Thoracic aorta (tissue), 2 donors: Measurements from ENCODE around the gene DNAJC13. TPM values are rescaled to one million over a fixed set of nuclear protein-coding genes. Genes with fewer than 3 reads are reported as not detected.

Experiments used
- ATAC-seq: fragments of 150-250 bp; one replicate; pipeline ENCODE4 v1.8.0; 2017; ENCODE audit warnings: low read depth; ENCODE audit not compliant: insufficient number of reproducible peaks, low FRiP score
- DNase-seq: peaks from one replicate; pipeline ENCODE4 v3.0.0-alpha.2; 2020; ENCODE audit warnings: low spot score
- H3K27ac ChIP-seq, 2 donors: fragments of 200-600 bp; sonication (generic); 1 replicate in 1 of 2; 2 replicates in 1 of 2; pipeline ENCODE4 v1.5.1; 2016; ENCODE audit warnings: mild to moderate bottlenecking in 2 of 2, moderate library complexity in 2 of 2
- H3K27me3 ChIP-seq: fragments of 200-600 bp; sonication (generic); replicated peaks from 2 replicates; pipeline ENCODE4 v1.6.0; 2016; ENCODE audit warnings: mild to moderate bottlenecking; ENCODE audit not compliant: insufficient read depth
- H3K36me3 ChIP-seq: fragments of 200-600 bp; sonication (generic); one replicate; pipeline ENCODE4 v1.5.1; 2016
- H3K4me1 ChIP-seq, 2 donors: fragments of 200-600 bp; sonication (generic); 1 replicate in 1 of 2; 2 replicates in 1 of 2; pipeline versions ENCODE4 v1.5.1 to v1.6.0; 2016; ENCODE audit warnings: low read depth in 2 of 2, mild to moderate bottlenecking in 1 of 2; ENCODE audit not compliant: control insufficient read depth in 1 of 2
- H3K4me3 ChIP-seq: fragments of 200-600 bp; sonication (generic); 2 replicates; pipeline ENCODE4 v1.5.1; 2016; ENCODE audit warnings: mild to moderate bottlenecking
- H3K9me3 ChIP-seq: fragments of 200-600 bp; sonication (generic); 2 replicates; pipeline ENCODE4 v1.5.1; 2016
- CTCF ChIP-seq: fragments of 200-600 bp; sonication (generic); IDR thresholded peaks from one replicate; pipeline ENCODE4 v1.5.1; 2019; ENCODE audit warnings: antibody characterized with exemption
- total RNA-seq, 2 donors: library from RNA; depleted of rRNA; stranded (reverse); fragments of >200 nt; gene quantifications; one replicate each; pipeline versions ENCODE4 v1.1.0 to v1.2.3, GENCODE V29; 2016

The DNAJC13 gene
- total RNA-seq, 2 donors from 2014 or later = 47.4 to 49.5 TPM

- Histone ChIP-seq H3K27me3 (no peaks in the 10 kb centered on the region), H3K36me3 (peaks cover 7% of the 10 kb centered on the region), H3K4me1 (peaks cover 48 to 50% of the 10 kb centered on the region in 2 donors), H3K4me3 (peak overlapping the region; percentile 1), H3K27ac (peak overlapping the region; percentile 43 to 75), H3K9me3 (no peaks in the 10 kb centered on the region)
- ATAC-seq (peak; percentile 68), DNase-seq (peak; percentile 34)
- TF ChIP-seq CTCF = no peak
These were observed 31.1 kb downstream of the DNAJC13 start for GRCh38 chr3:132448216-132448961.

GRCh38 chr3:132456136-132456535 is 38.8 kb downstream of the DNAJC13 start:
- Histone ChIP-seq H3K27ac (no peak overlapping the region), H3K36me3 (peaks cover 45% of the 10 kb centered on the region), H3K27me3 (no peaks in the 10 kb centered on the region), H3K4me3 (no peak overlapping the region), H3K4me1 (no peaks in the 10 kb centered on the region), H3K9me3 (no peaks in the 10 kb centered on the region)
- no peak for DNase-seq
- TF ChIP-seq CTCF = no peak
- ATAC-seq = no peak

GRCh38 chr3:132456571-132456970 is 39.3 kb downstream of the DNAJC13 start:
- no peak for ATAC-seq
- H3K36me3 ChIP-seq = peaks cover 47% of the 10 kb centered on the region

GRCh38 chr3:132457286-132457685 is 40.0 kb downstream of the DNAJC13 start:
- ATAC-seq = no peak
- TF ChIP-seq CTCF = no peak
- peaks cover 43% of the 10 kb centered on the region for H3K36me3 ChIP-seq

More at GRCh38 chr3:132456571-132456970, 39.3 kb downstream of the DNAJC13 start:
- DNase-seq = no peak
- Histone ChIP-seq H3K4me3 (no peak overlapping the region), H3K27me3 (no peaks in the 10 kb centered on the region), H3K4me1 (no peaks in the 10 kb centered on the region), H3K9me3 (no peaks in the 10 kb centered on the region), H3K27ac (no peak overlapping the region)
- no peak for TF ChIP-seq CTCF

GRCh38 chr3:132459551-132459950 is 42.2 kb downstream of the DNAJC13 start:
- no peak for ATAC-seq
- no peak for TF ChIP-seq CTCF

More at GRCh38 chr3:132457286-132457685, 40.0 kb downstream of the DNAJC13 start:
- H3K27ac ChIP-seq = no peak overlapping the region
- no peak for DNase-seq
- H3K4me1 ChIP-seq = no peaks in the 10 kb centered on the region
- H3K4me3 ChIP-seq = no peak overlapping the region
- H3K9me3 ChIP-seq = no peaks in the 10 kb centered on the region
- H3K27me3 ChIP-seq = no peaks in the 10 kb centered on the region

More at GRCh38 chr3:132459551-132459950, 42.2 kb downstream of the DNAJC13 start:
- DNase-seq = no peak
- Histone ChIP-seq H3K27me3 (no peaks in the 10 kb centered on the region), H3K27ac (no peak overlapping the region), H3K4me3 (no peak overlapping the region), H3K4me1 (no peaks in the 10 kb centered on the region), H3K9me3 (no peaks in the 10 kb centered on the region), H3K36me3 (peaks cover 40% of the 10 kb centered on the region)
